ENCODE measurements around the gene SLX9. TPM values are rescaled to one million over a fixed set of nuclear protein-coding genes. Genes with fewer than 3 reads are reported as not detected.

Gene SLX9
- total RNA-seq, 1 experiment from 2014 or later, result 80.1 TPM

DNA sequence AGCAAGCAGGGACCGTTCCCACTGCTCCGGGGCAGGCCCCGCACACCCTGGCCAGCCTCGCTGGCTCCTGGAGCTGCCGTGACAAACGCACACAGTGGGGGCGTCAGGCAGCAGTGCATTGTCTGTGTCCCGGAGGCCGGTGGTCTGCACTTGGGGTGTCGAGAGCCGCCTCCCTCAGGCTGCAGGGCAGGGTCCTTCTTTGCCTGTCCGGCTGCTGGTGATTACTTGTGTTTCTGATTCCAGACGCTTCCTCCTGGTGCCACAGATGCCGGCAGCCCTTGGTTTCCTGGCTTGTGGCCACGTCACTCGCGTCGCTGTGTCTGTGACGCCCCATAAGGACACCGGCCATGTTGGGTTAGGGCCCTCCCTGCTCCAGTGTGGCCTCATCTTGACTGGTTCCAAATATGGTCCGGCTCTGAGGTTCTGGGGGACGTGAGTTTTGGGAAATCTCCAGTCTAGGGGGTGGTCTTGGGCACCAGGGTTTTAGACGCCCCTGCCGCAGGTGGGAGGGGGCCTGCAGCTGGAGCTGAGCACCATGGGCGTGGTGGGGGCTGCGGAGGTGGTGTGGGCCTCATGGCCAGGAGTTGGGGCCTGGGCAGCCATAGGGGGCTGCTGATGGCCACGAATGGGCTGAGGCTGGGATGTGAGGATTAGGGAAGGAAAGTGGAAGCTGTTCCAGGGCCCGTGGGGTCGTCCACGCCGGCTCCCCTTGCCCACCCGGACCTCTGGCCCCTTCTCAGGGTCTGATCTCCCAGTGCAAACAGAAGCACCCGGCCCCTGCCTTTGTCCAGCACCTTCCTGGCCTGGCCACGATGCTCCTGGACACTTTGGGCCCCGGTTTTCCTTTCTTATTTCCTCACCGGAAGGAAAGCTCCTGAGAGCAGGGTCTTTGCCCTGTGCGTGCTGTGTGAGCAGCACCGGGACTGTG, 41.0 kb downstream of the SLX9 start:
- no TSS peak for BruUV-seq (replicated peaks)
- DNase-seq (no peak), ATAC-seq (no peak)
- no peak overlapping the region for H3K4me3 ChIP-seq (ENCODE audit: low read length)
- ChIA-PET CTCF (no interaction called here), POLR2A (ENCODE audit: unreplicated experiment) (no interaction called here)
- no peak overlapping the region for H3K9ac ChIP-seq (ENCODE audit: low read length)
- no peaks in the 10 kb centered on the region for H4K20me1 ChIP-seq (ENCODE audit: low read length)
- peaks cover 5% of the 10 kb centered on the region; the same call in 1 of the 2 replicates for H3K4me1 ChIP-seq (ENCODE audit: insufficient read depth, low read length)
- H3K9me2 ChIP-seq (replicated peaks; ENCODE audit: low read length), result no peaks in the 10 kb centered on the region
- H3K27ac ChIP-seq (ENCODE audit: low read length), result no peak overlapping the region
- TF ChIP-seq, protein P1, sequence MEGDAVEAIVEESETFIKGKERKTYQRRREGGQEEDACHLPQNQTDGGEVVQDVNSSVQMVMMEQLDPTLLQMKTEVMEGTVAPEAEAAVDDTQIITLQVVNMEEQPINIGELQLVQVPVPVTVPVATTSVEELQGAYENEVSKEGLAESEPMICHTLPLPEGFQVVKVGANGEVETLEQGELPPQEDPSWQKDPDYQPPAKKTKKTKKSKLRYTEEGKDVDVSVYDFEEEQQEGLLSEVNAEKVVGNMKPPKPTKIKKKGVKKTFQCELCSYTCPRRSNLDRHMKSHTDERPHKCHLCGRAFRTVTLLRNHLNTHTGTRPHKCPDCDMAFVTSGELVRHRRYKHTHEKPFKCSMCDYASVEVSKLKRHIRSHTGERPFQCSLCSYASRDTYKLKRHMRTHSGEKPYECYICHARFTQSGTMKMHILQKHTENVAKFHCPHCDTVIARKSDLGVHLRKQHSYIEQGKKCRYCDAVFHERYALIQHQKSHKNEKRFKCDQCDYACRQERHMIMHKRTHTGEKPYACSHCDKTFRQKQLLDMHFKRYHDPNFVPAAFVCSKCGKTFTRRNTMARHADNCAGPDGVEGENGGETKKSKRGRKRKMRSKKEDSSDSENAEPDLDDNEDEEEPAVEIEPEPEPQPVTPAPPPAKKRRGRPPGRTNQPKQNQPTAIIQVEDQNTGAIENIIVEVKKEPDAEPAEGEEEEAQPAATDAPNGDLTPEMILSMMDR (conservative IDR thresholded peaks at IDR 0.05; ENCODE audit: low read depth, low read length), result no peak
- TF ChIP-seq EZH2 (IDR thresholded peaks at IDR 0.05; ENCODE audit: low read length, unreplicated experiment) (no peak), EZH2phosphoT487 (IDR thresholded peaks at IDR 0.05; ENCODE audit: borderline replicate concordance, low read length) (no peak)
- no peaks in the 10 kb centered on the region for H3K79me2 ChIP-seq (ENCODE audit: low read length)
- H2AFZ ChIP-seq (ENCODE audit: low read length), result no peak overlapping the region
- intact Hi-C loops (cut with micrococcal nuclease), result no loop called here
- no peaks in the 10 kb centered on the region; the same call in 1 of the 2 replicates for H3K36me3 ChIP-seq (ENCODE audit: low read depth, low read length)
- no peaks in the 10 kb centered on the region for H3K9me3 ChIP-seq (ENCODE audit: low read length)
- H3F3A ChIP-seq (ENCODE audit: low read length, unreplicated experiment), result peaks cover 2% of the 10 kb centered on the region
- H3K4me2 ChIP-seq (ENCODE audit: low read length), result no peak overlapping the region
- no peaks in the 10 kb centered on the region for H3K27me3 ChIP-seq (ENCODE audit: low read length)

DNA sequence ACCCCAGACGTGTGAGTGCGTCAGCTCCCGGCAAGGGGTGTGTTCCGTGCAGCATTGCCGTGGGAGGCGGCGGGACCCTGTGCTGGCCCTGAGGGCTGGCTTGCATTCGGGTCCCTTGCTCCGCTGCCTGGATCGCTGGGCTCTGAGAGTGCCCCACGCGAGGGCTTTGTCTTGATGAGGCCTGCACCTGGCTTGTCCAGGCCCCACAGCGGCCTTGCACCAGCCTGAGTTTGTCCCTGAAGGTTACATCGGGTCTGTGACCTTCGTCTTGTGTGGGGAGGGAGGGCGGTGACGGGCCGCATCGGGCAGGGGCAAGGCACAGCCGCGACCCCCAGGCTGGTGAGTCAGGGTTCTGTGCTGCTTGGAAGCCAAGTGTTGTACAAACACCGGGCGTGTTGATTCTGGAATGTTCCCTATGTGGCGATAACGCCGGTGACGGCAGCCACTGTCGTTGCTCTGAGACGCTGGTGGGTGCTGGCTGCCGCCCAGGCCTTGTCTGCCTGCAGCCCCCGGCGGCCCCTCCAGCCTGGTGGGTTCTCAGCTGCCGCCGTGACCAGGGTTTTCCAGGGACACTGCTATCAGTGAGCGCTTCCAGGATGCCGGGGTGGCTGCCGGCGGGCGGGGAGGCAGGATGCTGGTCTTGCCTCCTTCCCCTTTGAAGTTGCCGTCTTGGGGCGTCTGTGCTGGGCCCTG, 42.9 kb downstream of the SLX9 start:
- Histone ChIP-seq H3K9ac (ENCODE audit: low read length) (no peak overlapping the region), H3K9me3 (ENCODE audit: low read length) (no peaks in the 10 kb centered on the region), H3K36me3 (ENCODE audit: low read depth, low read length) (no peaks in the 10 kb centered on the region), H4K20me1 (ENCODE audit: low read length) (no peaks in the 10 kb centered on the region), H3K4me3 (ENCODE audit: low read length) (no peak overlapping the region), H3F3A (ENCODE audit: low read length, unreplicated experiment) (peaks cover 2% of the 10 kb centered on the region), H2AFZ (ENCODE audit: low read length) (no peak overlapping the region), H3K79me2 (ENCODE audit: low read length) (no peaks in the 10 kb centered on the region), H3K4me2 (ENCODE audit: low read length) (no peak overlapping the region), H3K27ac (ENCODE audit: low read length) (no peak overlapping the region), H3K9me2 (replicated peaks; ENCODE audit: low read length) (no peaks in the 10 kb centered on the region), H3K27me3 (ENCODE audit: low read length) (no peaks in the 10 kb centered on the region), H3K4me1 (ENCODE audit: insufficient read depth, low read length) (peaks cover 5% of the 10 kb centered on the region; the same call in 1 of the 2 replicates)
- CTCF ChIA-PET, result no interaction called here
- TF ChIP-seq, protein P1 (conservative IDR thresholded peaks at IDR 0.05; ENCODE audit: low read depth, low read length), result no peak
- TF ChIP-seq EZH2phosphoT487 (IDR thresholded peaks at IDR 0.05; ENCODE audit: borderline replicate concordance, low read length) (no peak), EZH2 (IDR thresholded peaks at IDR 0.05; ENCODE audit: low read length, unreplicated experiment) (no peak)
- intact Hi-C loops (cut with micrococcal nuclease), result no loop called here
- ATAC-seq, result peak; percentile 46
- POLR2A ChIA-PET (ENCODE audit: unreplicated experiment), result no interaction called here
- BruUV-seq (replicated peaks), result no TSS peak
- DNase-seq, result peak; percentile 11
